Stimulated activated CD8-positive, alpha-beta memory T cell treated with anti-CD3 and anti-CD28 coated beads, Interleukin-4, amount 100 ng/mL, for 48 hours (primary cell): ENCODE results near the gene CDC42BPB.
"Not testable (repeated sequence)": the region's sequence is repeated elsewhere in the genome, so short reads cannot be mapped to it uniquely, and the experiment has no call there.

ENCODE experiments used
- DNase-seq: peaks from one replicate; pipeline ENCODE4 v3.0.0-alpha.2; 2020

The CDC42BPB gene

GRCh38 chr14:103073367-103073875, 16.1 kb upstream of the CDC42BPB start:
- DNase-seq, result no peak

- DNase-seq, result no peak
Measured at GRCh38 chr14:103072595-103073366, 15.4 kb upstream of the CDC42BPB start.

GRCh38 chr14:103071544-103072251, 14.3 kb upstream of the CDC42BPB start:
- DNase-seq, result no peak

- DNase-seq, result no peak
Measured at GRCh38 chr14:103070971-103071542, 13.7 kb upstream of the CDC42BPB start.

GRCh38 chr14:103070263-103070885, 13.0 kb upstream of the CDC42BPB start:
- DNase-seq, result no peak

- no peak for DNase-seq
Measured at GRCh38 chr14:103068351-103069073, 11.2 kb upstream of the CDC42BPB start.

GRCh38 chr14:103067231-103067954, 10.0 kb upstream of the CDC42BPB start:
- DNase-seq, result no peak

- no peak for DNase-seq
Measured at GRCh38 chr14:103066399-103066798, 9.1 kb upstream of the CDC42BPB start.

GRCh38 chr14:103065861-103066260, 8.5 kb upstream of the CDC42BPB start:
- no peak for DNase-seq

GRCh38 chr14:103064978-103065377, 7.6 kb upstream of the CDC42BPB start:
- DNase-seq, result no peak

GRCh38 chr14:103064436-103064835, 7.1 kb upstream of the CDC42BPB start:
- DNase-seq, result no peak

- DNase-seq, result no peak
Measured at GRCh38 chr14:103061482-103061976, 4.2 kb upstream of the CDC42BPB start.

- no peak for DNase-seq
Measured at GRCh38 chr14:103059556-103059955, 2.2 kb upstream of the CDC42BPB start.

GRCh38 chr14:103058164-103059055, 1.1 kb upstream of the CDC42BPB start:
- DNase-seq, result no peak

GRCh38 chr14:103057028-103057371, 349 bp downstream of the CDC42BPB start:
- DNase-seq, result no peak

GRCh38 chr14:103056322-103057027, 874 bp downstream of the CDC42BPB start:
- DNase-seq, result no peak

- no peak for DNase-seq
Measured at GRCh38 chr14:103055695-103056094, 1.7 kb downstream of the CDC42BPB start.

GRCh38 chr14:103052407-103052806, 4.9 kb downstream of the CDC42BPB start:
- DNase-seq, result no peak

GRCh38 chr14:103050935-103051334, 6.4 kb downstream of the CDC42BPB start:
- no peak for DNase-seq

GRCh38 chr14:103047453-103047852, 9.9 kb downstream of the CDC42BPB start:
- not testable (repeated sequence) for DNase-seq
